ENCODE results near the gene ADRM1.

The ADRM1 gene

DNA sequence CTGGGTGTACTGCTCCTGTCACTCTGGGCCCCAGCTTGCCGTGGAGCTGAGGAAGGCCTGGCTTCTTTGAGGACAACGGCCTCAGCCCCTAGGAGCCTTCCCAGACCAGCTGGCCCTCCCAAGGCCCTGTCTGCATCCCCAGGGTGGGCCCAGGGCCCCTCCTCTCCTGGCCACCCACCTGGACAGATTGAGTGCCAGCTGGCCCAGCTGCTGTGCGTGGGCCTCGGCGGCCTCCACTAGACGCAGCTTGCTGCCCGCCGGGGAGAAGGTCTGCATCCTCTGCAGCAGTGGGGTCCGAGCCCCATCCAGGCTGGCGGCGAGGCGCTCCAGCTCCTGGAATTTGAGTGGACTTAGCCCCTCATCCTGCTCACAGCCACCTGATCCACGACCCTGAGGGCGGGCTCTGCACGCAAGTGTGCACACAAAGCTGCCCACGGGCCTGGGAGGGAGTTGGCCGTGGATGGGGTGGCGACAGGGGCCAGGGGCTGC is 14.4 kb downstream of the ADRM1 start:
- H3K4me3 ChIP-seq (ENCODE audit: low read length): no peak overlapping the region
- no peak overlapping the region for H3K27ac ChIP-seq (ENCODE audit: low read length)
- H2AFZ ChIP-seq (ENCODE audit: low read depth, low read length): no peak overlapping the region
- H3K27me3 ChIP-seq (ENCODE audit: low read depth, low read length): no peaks in the 10 kb centered on the region
- H3K79me2 ChIP-seq (ENCODE audit: low read length): no peaks in the 10 kb centered on the region
- H3K4me2 ChIP-seq (ENCODE audit: low read length): no peak overlapping the region
- H3K9me3 ChIP-seq (ENCODE audit: insufficient read depth, low read length): no peaks in the 10 kb centered on the region
- H3K9ac ChIP-seq (ENCODE audit: low read length): no peak overlapping the region
- H3K36me3 ChIP-seq (replicated peaks; ENCODE audit: low read depth, low read length): peaks cover 7% of the 10 kb centered on the region
- no peaks in the 10 kb centered on the region for H3K4me1 ChIP-seq (ENCODE audit: low read length)
- no peak for TF ChIP-seq EZH2phosphoT487 (IDR thresholded peaks at IDR 0.05; ENCODE audit: low read depth)
- no peak for TF ChIP-seq CTCF (IDR thresholded peaks at IDR 0.05; ENCODE audit: low read depth, low read length)
- H4K20me1 ChIP-seq (ENCODE audit: insufficient read depth, low read length): no peaks in the 10 kb centered on the region

GRCh38 chr20:62318400-62319345 is 15.9 kb downstream of the ADRM1 start:
- H3K27ac ChIP-seq (ENCODE audit: low read length): no peak overlapping the region
- no peak overlapping the region for H3K4me3 ChIP-seq (ENCODE audit: low read length)
- no peaks in the 10 kb centered on the region for H4K20me1 ChIP-seq (ENCODE audit: insufficient read depth, low read length)
- no peak overlapping the region for H3K9ac ChIP-seq (ENCODE audit: low read length)
- H3K9me3 ChIP-seq (ENCODE audit: insufficient read depth, low read length): no peaks in the 10 kb centered on the region
- no peaks in the 10 kb centered on the region for H3K27me3 ChIP-seq (ENCODE audit: low read depth, low read length)
- H3K36me3 ChIP-seq (replicated peaks; ENCODE audit: low read depth, low read length): peaks cover 7% of the 10 kb centered on the region
- H3K4me1 ChIP-seq (ENCODE audit: low read length): no peaks in the 10 kb centered on the region
- H2AFZ ChIP-seq (ENCODE audit: low read depth, low read length): no peak overlapping the region
- no peaks in the 10 kb centered on the region for H3K79me2 ChIP-seq (ENCODE audit: low read length)
- H3K4me2 ChIP-seq (ENCODE audit: low read length): no peak overlapping the region
- TF ChIP-seq CTCF (IDR thresholded peaks at IDR 0.05; ENCODE audit: low read depth, low read length) (no peak), EZH2phosphoT487 (IDR thresholded peaks at IDR 0.05; ENCODE audit: low read depth) (no peak)

DNA sequence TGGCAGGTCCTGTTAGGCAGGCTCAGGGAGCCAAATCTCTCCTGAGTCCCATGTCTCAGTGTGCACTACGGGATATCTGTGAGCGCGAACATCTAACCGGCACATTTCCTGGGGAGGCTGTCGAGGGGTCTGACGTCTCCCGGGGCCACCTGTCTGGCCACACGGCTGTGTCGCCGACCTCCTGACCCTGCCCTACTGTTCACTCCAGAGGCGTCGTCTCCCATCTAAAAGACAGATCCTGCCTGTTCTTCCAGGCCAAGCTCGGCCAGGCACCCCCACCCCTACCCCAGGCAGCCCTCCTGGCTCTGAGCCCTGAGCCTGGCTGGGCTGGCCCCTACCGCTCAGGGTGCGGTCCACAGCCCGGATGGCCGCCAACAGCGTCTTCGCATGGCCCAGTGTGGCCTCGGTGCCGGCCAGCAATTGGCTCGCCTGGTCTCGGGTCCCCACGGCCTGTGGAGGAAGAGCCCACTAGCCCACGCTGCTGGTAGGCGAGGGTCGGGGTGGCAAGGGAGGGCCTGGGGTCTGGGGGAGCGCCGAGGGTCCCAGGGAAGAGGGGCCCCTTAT is 16.6 kb downstream of the ADRM1 start:
- H3K79me2 ChIP-seq (ENCODE audit: low read length): no peaks in the 10 kb centered on the region
- H3K9ac ChIP-seq (ENCODE audit: low read length): no peak overlapping the region
- H3K27me3 ChIP-seq (ENCODE audit: low read depth, low read length): no peaks in the 10 kb centered on the region
- H3K4me1 ChIP-seq (ENCODE audit: low read length): no peaks in the 10 kb centered on the region
- TF ChIP-seq EZH2phosphoT487 (IDR thresholded peaks at IDR 0.05; ENCODE audit: low read depth): no peak
- no peak for TF ChIP-seq CTCF (IDR thresholded peaks at IDR 0.05; ENCODE audit: low read depth, low read length)
- no peak overlapping the region for H3K27ac ChIP-seq (ENCODE audit: low read length)
- peaks cover 7% of the 10 kb centered on the region for H3K36me3 ChIP-seq (replicated peaks; ENCODE audit: low read depth, low read length)
- no peak overlapping the region for H2AFZ ChIP-seq (ENCODE audit: low read depth, low read length)
- no peaks in the 10 kb centered on the region for H4K20me1 ChIP-seq (ENCODE audit: insufficient read depth, low read length)
- no peaks in the 10 kb centered on the region for H3K9me3 ChIP-seq (ENCODE audit: insufficient read depth, low read length)
- H3K4me3 ChIP-seq (ENCODE audit: low read length): no peak overlapping the region
- H3K4me2 ChIP-seq (ENCODE audit: low read length): no peak overlapping the region

Data from OCI-LY3 (cell line).